ENCODE results near the gene VPS39.

DNA sequence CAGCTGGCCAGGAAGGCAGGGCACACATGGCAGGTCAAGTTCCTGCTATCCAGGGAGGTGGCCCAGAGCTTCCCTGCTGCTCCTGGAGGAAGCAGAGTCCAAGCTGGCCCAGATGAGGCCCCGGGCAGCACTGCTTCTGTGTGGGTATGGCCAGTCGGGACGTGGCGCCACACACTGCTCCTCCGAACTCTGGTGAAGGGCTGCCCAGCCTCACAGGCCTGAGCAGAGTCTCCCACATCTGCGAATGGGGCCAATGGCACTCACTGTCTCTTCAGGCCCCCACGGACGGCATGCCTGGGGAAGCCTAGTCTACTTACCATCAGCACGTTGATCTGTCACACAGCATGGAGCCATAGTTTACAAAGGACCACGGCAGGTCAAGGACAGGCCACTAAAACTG, 49.2 kb downstream of the VPS39 start:
- TF ChIP-seq CTCF (IDR thresholded peaks at IDR 0.05; ENCODE audit: extremely low read depth in 1 of 2, insufficient read depth in 1 of 2, low read depth in 1 of 2, low read length in 2 of 2) = no peak
- TF ChIP-seq POLR2AphosphoS5 (IDR thresholded peaks at IDR 0.05; ENCODE audit: insufficient read depth, low read depth, low read length) = no peak
- no peak for TF ChIP-seq POLR2A (IDR thresholded peaks at IDR 0.05; ENCODE audit: low read depth, low read length)
- no peak for TF ChIP-seq FOS (IDR thresholded peaks at IDR 0.05; ENCODE audit: borderline replicate concordance, insufficient read depth, low read length)
- no peak for TF ChIP-seq EZH2 (IDR thresholded peaks at IDR 0.05; ENCODE audit: borderline replicate concordance, low read depth, low read length, severe bottlenecking)
- TF ChIP-seq MAX (IDR thresholded peaks at IDR 0.05; ENCODE audit: insufficient read depth, insufficient read length) = no peak
- no peak for TF ChIP-seq JUN (IDR thresholded peaks at IDR 0.05; ENCODE audit: borderline replicate concordance, insufficient read depth, insufficient read length, low read depth)
- TF ChIP-seq MYC (IDR thresholded peaks at IDR 0.05; ENCODE audit: low read depth, low read length) = no peak
- TF ChIP-seq GATA2 (IDR thresholded peaks at IDR 0.05; ENCODE audit: insufficient read depth, insufficient read length, low read depth, low read length) = no peak
